K562 (cell line): ENCODE results near the gene ARR3. TPM values are rescaled to one million over a fixed set of nuclear protein-coding genes. Genes with fewer than 3 reads are reported as not detected.

Experiments used
- ATAC-seq: fragments of 200-7000 bp; cut with Tn5 transposase; 3 replicates; pipeline ENCODE4 v1.9.1; 2020; ENCODE audit warnings: moderate library complexity
- BruUV-seq: library from RNA; stranded (reverse); fragments of 400-500 nt; replicated peaks from 2 replicates; lab custom pipeline; 2021; lab: Mats Ljungman, UMichigan
- CTCF ChIA-PET: fragments of 300-600 bp; formaldehyde crosslinking; extraction: SDS; loops from one replicate; lab custom pipeline; 2021; ENCODE audit warnings: low intra/inter-chr PET ratio; lab: Yijun Ruan, JAX
- POLR2A ChIA-PET: fragments of 300-600, 350-650 bp; sonication (Branson Sonifier 250); formaldehyde crosslinking; extraction: SDS; loops from one replicate; lab custom pipeline; 2021; ENCODE audit warnings: antibody characterized with exemption, inconsistent platforms; lab: Yijun Ruan, JAX
- DNase-seq, 4 experiments: peaks; one replicate each; pipeline versions ENCODE4 v3.0.0 to v3.0.0-alpha.2; 2011 to 2018; ENCODE audit warnings: low spot score in 3 of 4, mixed read lengths in 3 of 4; ENCODE audit errors: extremely low read depth in 1 of 4
- FAIRE-seq: peaks from 2 replicates; lab custom pipeline; 2011; peaks lifted over from hg19 to GRCh38; lab: Jason Lieb, UNC
- H2AFZ ChIP-seq: 2 replicates; pipeline ENCODE4 v1.6.0; 2011; ENCODE audit warnings: low read depth, low read length, control low read depth, inconsistent platforms
- H3K27ac ChIP-seq: fragments of 200-600 bp; 3 replicates; pipeline ENCODE4 v1.8.0; 2011; ENCODE audit warnings: low read depth, mild to moderate bottlenecking, control low read depth, inconsistent platforms, low read length, moderate library complexity, mixed read lengths; ENCODE audit errors: extremely low read depth
- H3K27me3 ChIP-seq, 2 experiments: fragments of 300-600 bp in 1 of 2; 2 replicates in 1 of 2; 3 replicates in 1 of 2; pipeline versions ENCODE4 v1.6.0 to v1.8.0; 2011; ENCODE audit warnings: inconsistent platforms in 2 of 2, low read length in 2 of 2, mild to moderate bottlenecking in 1 of 2, mixed read lengths in 1 of 2, moderate library complexity in 1 of 2; ENCODE audit not compliant: control insufficient read depth in 2 of 2, insufficient read depth in 2 of 2
- H3K36me3 ChIP-seq: fragments of 300-600 bp; 3 replicates; pipeline ENCODE4 v1.8.0; 2011; ENCODE audit warnings: mild to moderate bottlenecking, low read length, inconsistent platforms; ENCODE audit not compliant: control insufficient read depth, insufficient read depth
- H3K4me1 ChIP-seq, 2 experiments: fragments of 200-600 bp in 1 of 2; replicated peaks in 1 of 2; 2 replicates in 1 of 2; 3 replicates in 1 of 2; pipeline versions ENCODE4 v1.5.1 to v1.8.0; 2011; ENCODE audit warnings: inconsistent platforms in 2 of 2, low read length in 2 of 2, mild to moderate bottlenecking in 1 of 2, mixed read lengths in 1 of 2, moderate library complexity in 1 of 2; ENCODE audit not compliant: control insufficient read depth in 2 of 2, insufficient read depth in 2 of 2
- H3K4me2 ChIP-seq: 2 replicates; pipeline ENCODE4 v1.6.1; 2011; ENCODE audit warnings: low read length, control low read depth, inconsistent platforms, mixed read lengths; ENCODE audit not compliant: insufficient read depth
- H3K4me3 ChIP-seq: fragments of 200-600 bp; sonication (generic), shearing (Covaris generic); 2 replicates; pipeline ENCODE4 v1.5.1; 2016; ENCODE audit warnings: control low read depth, inconsistent platforms
- H3K79me2 ChIP-seq: fragments of 200-600 bp; 3 replicates; pipeline ENCODE4 v1.8.0; 2011; ENCODE audit warnings: low read length, inconsistent platforms; ENCODE audit not compliant: control insufficient read depth, insufficient read depth
- H3K9ac ChIP-seq, 2 experiments: 2 replicates each; pipeline versions ENCODE4 v1.6.0 to v1.6.1; 2011; ENCODE audit warnings: low read depth in 2 of 2, low read length in 2 of 2, control low read depth in 1 of 2, inconsistent platforms in 1 of 2, mild to moderate bottlenecking in 1 of 2, mixed read lengths in 1 of 2; ENCODE audit not compliant: insufficient read depth in 1 of 2
- H3K9me1 ChIP-seq: one replicate; pipeline ENCODE4 v1.6.0; 2011; ENCODE audit warnings: inconsistent platforms, mild to moderate bottlenecking, low read length, moderate library complexity; ENCODE audit not compliant: control insufficient read depth, insufficient read depth
- H3K9me3 ChIP-seq: replicated peaks from 2 replicates; pipeline ENCODE4 v1.5.1; 2011; ENCODE audit warnings: low read depth, low read length, inconsistent platforms; ENCODE audit not compliant: control insufficient read depth, insufficient read depth
- H4K20me1 ChIP-seq: replicated peaks from 2 replicates; pipeline ENCODE4 v1.6.1; 2011; ENCODE audit warnings: low read length, inconsistent platforms, mixed read lengths; ENCODE audit not compliant: control insufficient read depth, insufficient read depth
- ATF1 ChIP-seq, 2 experiments: fragments of 450-650 bp in 1 of 2; IDR thresholded peaks; 2 replicates each; pipeline ENCODE4 v1.6.1; 2016; ENCODE audit warnings: missing compliant biosample characterization in 1 of 2, missing genetic modification characterization in 1 of 2
- CREM ChIP-seq: IDR thresholded peaks from 2 replicates; pipeline ENCODE4 v1.6.1; 2014; ENCODE audit warnings: antibody characterized with exemption, low read depth
- FOXM1 ChIP-seq, 2 experiments: fragments of 450-650 bp in 1 of 2; sonication (generic) in 1 of 2; formaldehyde crosslinking in 1 of 2; IDR thresholded peaks; 2 replicates each; pipeline versions ENCODE4 v1.6.1 to v1.9.0; 2017 to 2022; ENCODE audit warnings: low read depth in 2 of 2, mild to moderate bottlenecking in 2 of 2, missing genetic modification reagents in 1 of 2, moderate library complexity in 1 of 2
- GATAD2B ChIP-seq: fragments of 450-650 bp; IDR thresholded peaks from 2 replicates; pipeline ENCODE4 v1.6.1; 2017; ENCODE audit warnings: mild to moderate bottlenecking, borderline replicate concordance
- JUND ChIP-seq, 2 experiments: IDR thresholded peaks; 2 replicates in 1 of 2; 3 replicates in 1 of 2; pipeline ENCODE4 v1.6.1; 2011; ENCODE audit warnings: borderline replicate concordance in 2 of 2, low read depth in 2 of 2, low read length in 2 of 2, improper control_type of control experiment in 1 of 2, missing biosample characterization in 1 of 2, missing genetic modification characterization in 1 of 2, missing genetic modification reagents in 1 of 2
- NFYB ChIP-seq: IDR thresholded peaks from 2 replicates; pipeline ENCODE4 v1.6.1; 2011; ENCODE audit warnings: mild to moderate bottlenecking, moderate library complexity; ENCODE audit not compliant: insufficient read length; ENCODE audit errors: extremely low read depth
- NRF1 ChIP-seq, 2 experiments: fragments of 450-650 bp; IDR thresholded peaks in 1 of 2; conservative IDR thresholded peaks in 1 of 2; 2 replicates each; pipeline ENCODE4 v1.6.1; 2014; ENCODE audit warnings: mild to moderate bottlenecking in 2 of 2
- PHF21A ChIP-seq: fragments of 450-650 bp; IDR thresholded peaks from 2 replicates; pipeline ENCODE4 v1.6.1; 2017; ENCODE audit warnings: low read depth, borderline replicate concordance
- SUPT5H ChIP-seq: fragments of 450-650 bp; IDR thresholded peaks from 2 replicates; pipeline ENCODE4 v1.6.1; 2016
- TAF9B ChIP-seq: fragments of 450-650 bp; IDR thresholded peaks from 2 replicates; pipeline ENCODE4 v1.6.1; 2018; ENCODE audit warnings: mild to moderate bottlenecking; ENCODE audit not compliant: partially characterized antibody
- TBL1XR1 ChIP-seq, 2 experiments: IDR thresholded peaks; 2 replicates each; pipeline ENCODE4 v1.6.1; 2012; ENCODE audit warnings: improper control_type of control experiment in 2 of 2, low read length in 2 of 2, mild to moderate bottlenecking in 1 of 2
- WGBS: fragments of 100-300 bp; shearing (Covaris generic); methylation state at CpG from one replicate; pipeline ENCODE4 v1.1.6; 2016; ENCODE audit warnings: low coverage, mixed read lengths; ENCODE audit not compliant: insufficient coverage; ENCODE audit errors: missing lambda C conversion rate; 5-methylcytosine and 5-hydroxymethylcytosine counted together
- in situ Hi-C: fragments of 300-500 bp; cut with MboI; formaldehyde crosslinking; loops from 4 replicates; pipeline ENCODE4 v1.15.0; 2018; ENCODE audit warnings: inconsistent platforms, mixed read lengths
- intact Hi-C: fragments of 100-400 bp; cut with micrococcal nuclease; formaldehyde crosslinking; loops from 2 replicates; pipeline ENCODE4 v1.14.2; 2022
- polyA plus RNA-seq, 8 experiments: library from polyadenylated mRNA; depleted of rRNA in 4 of 8; stranded (reverse) in 5 of 8; unstranded in 3 of 8; fragments of >200 nt; fragmentation: Nextera tagmentation in 2 of 8; fragmentation: Illumina TruSeq in 1 of 8; extraction: Ambion mirVana in 2 of 8; extraction: Trizol in 1 of 8; gene quantifications; 2 replicates each; pipeline versions ENCODE4 v1.2.1 to v1.2.3, GENCODE V29; 2011 to 2014; ENCODE audit warnings: inconsistent platforms in 1 of 8, missing spikeins in 1 of 8
- total RNA-seq, 7 experiments: library from RNA; depleted of rRNA in 6 of 7; stranded (reverse); fragments of >200 nt in 6 of 7; fragmentation: Illumina TruSeq in 2 of 7; extraction: Trizol in 2 of 7; gene quantifications; 2 replicates each; pipeline versions ENCODE4 v1.2.1 to v1.2.3, GENCODE V29; 2011 to 2021; ENCODE audit warnings: low replicate concordance in 1 of 7
- TF ChIP-seq, protein P1 (sequence below): fragments of 450-650 bp; IDR thresholded peaks from 2 replicates; pipeline ENCODE4 v1.6.1; 2016; ENCODE audit warnings: antibody characterized with exemption
- TF ChIP-seq, protein P2 (sequence below): sonication (generic); formaldehyde crosslinking; IDR thresholded peaks from 2 replicates; pipeline ENCODE4 v1.8.0; 2022; ENCODE audit warnings: mild to moderate bottlenecking, missing genetic modification reagents
- TF ChIP-seq, protein P3 (sequence below): fragments of 450-650 bp; IDR thresholded peaks from 2 replicates; pipeline ENCODE4 v1.6.1; 2016; ENCODE audit warnings: mild to moderate bottlenecking

The ARR3 gene
- total and polyA plus RNA-seq, 9 of the 15 experiments (the other 6 are each of a cell fraction or from before 2014, with no cell fraction given): not detected

DNA sequence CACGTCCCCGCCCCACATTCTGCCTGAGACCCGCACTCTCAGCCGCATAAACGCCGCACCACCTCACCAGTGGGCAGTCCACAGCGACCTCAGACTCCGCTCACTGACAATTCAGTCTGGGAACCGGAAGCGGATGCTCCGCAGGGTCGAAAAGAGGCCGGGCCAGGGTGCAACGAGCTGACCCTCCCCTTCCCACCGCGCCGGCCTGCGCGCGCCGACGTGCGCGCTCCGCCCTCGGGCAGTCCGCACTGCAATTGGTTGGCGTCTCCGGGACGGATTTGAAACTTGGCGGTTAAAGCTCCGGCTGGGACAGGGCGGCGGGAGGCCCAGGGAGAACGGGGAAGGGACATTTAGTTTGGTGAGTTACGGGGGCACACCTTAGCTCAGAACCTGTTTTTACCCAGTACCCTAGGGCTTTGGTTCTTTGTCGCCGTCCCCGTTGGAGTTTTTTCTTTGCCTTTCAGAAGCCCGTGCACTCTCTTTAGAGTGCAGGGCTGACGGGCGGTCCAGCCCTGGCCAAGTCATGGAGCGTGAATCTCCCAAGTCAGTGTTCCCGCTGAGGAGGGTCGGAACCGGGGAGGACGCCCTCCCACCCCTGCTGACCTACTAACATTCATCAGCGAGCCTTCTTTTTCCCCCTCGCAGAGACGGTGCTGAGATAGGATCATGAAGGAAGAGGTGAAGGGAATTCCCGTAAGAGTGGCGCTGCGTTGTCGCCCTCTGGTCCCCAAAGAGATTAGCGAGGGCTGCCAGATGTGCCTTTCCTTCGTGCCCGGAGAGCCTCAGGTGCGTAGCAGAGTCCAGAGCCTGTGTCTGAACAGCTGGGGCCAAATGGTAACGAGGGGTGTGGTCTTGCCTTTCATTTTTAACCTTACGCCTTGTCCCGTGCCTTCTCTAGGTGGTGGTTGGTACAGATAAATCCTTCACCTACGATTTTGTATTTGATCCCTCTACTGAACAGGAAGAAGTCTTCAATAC, 21.9 kb downstream of the ARR3 start, which contains the start of the genes KIF4A and PDZD11:
Gene KIF4A (plus strand): TSS at position 312 of the 978 bp plus-strand sequence. CDS start 355 bp downstream, at position 667.
Gene PDZD11 (minus strand): TSS at position 135 of the 978 bp plus-strand sequence. CDS start 586 bp downstream, outside the sequence.
- H3K4me3 ChIP-seq: peak within 1 kb of the TSS; percentile 78
- peak within 1 kb of the TSS; percentile 91 to 96 for H3K9ac ChIP-seq
- BruUV-seq: TSS peak; percentile 64
- H3K36me3 ChIP-seq: peaks cover 45% of the 10 kb centered on the region
- POLR2A ChIA-PET: interaction anchor here (0.6 to 1.6 kb wide), 3 partner anchors 10 to 66 kb away, joined by 3 to 13 read pairs (median 8); no protein-coding TSS in a partner anchor
- H3K27me3 ChIP-seq: no peaks in the 10 kb centered on the region
- CTCF ChIA-PET: no interaction called here
- H3K27ac ChIP-seq: peak within 1 kb of the TSS; percentile 91
- intact Hi-C loops: no loop called here
- in situ Hi-C loops: no loop called here
- H4K20me1 ChIP-seq: no peaks in the 10 kb centered on the region
- peak; percentile 92 for FAIRE-seq
- under 1% methylated on average over 41 of the region's 62 CpGs for WGBS
- peaks cover 44% of the 10 kb centered on the region for H3K79me2 ChIP-seq
- no peaks in the 10 kb centered on the region; a peak in 1 of 5 replicates for H3K4me1 ChIP-seq
- ATAC-seq: peak; percentile 100
- peak within 1 kb of the TSS; percentile 79 for H2AFZ ChIP-seq
- no peaks in the 10 kb centered on the region for H3K9me1 ChIP-seq
- H3K4me2 ChIP-seq: peak within 1 kb of the TSS; percentile 82
- no peaks in the 10 kb centered on the region for H3K9me3 ChIP-seq
- DNase-seq: peak; percentile 89 to 95 (median 91)
- TF ChIP-seq ATF1 (CRISPR knock-in tag; IDR thresholded peaks at IDR 0.05): no peak
- TF ChIP-seq ATF1 (tag; IDR thresholded peaks at IDR 0.05): peak; percentile 71
- TF ChIP-seq CREM: peak; percentile 60
- 0 out of 2 replicates have a peak, but pooled peaks have one; percentile 19 for TF ChIP-seq JUND (IDR thresholded peaks at IDR 0.05; ENCODE audit: borderline replicate concordance, low read depth, low read length)
- no peak; the same call in 2 of the 3 replicates for TF ChIP-seq JUND (tag; IDR thresholded peaks at IDR 0.05; ENCODE audit: borderline replicate concordance, low read depth, low read length)
- TF ChIP-seq FOXM1 (IDR thresholded peaks at IDR 0.05; ENCODE audit: low read depth): peak; percentile 96
- no peak for TF ChIP-seq FOXM1 (CRISPR knock-in tag; IDR thresholded peaks at IDR 0.05; ENCODE audit: low read depth)
- 0 out of 4 replicates have a peak, but pooled peaks of 1 of the 2 experiments have one; percentile 11 for TF ChIP-seq TBL1XR1 (IDR thresholded peaks at IDR 0.05; ENCODE audit: low read length in 2 of 2)
- TF ChIP-seq NRF1 (conservative IDR thresholded peaks at IDR 0.05 in 1 of 2, IDR thresholded peaks at IDR 0.05 in 1 of 2): peak; percentile 95 to 96
- peak; percentile 4; the same call in 1 of the 2 replicates for TF ChIP-seq PHF21A
- TF ChIP-seq, protein P1, sequence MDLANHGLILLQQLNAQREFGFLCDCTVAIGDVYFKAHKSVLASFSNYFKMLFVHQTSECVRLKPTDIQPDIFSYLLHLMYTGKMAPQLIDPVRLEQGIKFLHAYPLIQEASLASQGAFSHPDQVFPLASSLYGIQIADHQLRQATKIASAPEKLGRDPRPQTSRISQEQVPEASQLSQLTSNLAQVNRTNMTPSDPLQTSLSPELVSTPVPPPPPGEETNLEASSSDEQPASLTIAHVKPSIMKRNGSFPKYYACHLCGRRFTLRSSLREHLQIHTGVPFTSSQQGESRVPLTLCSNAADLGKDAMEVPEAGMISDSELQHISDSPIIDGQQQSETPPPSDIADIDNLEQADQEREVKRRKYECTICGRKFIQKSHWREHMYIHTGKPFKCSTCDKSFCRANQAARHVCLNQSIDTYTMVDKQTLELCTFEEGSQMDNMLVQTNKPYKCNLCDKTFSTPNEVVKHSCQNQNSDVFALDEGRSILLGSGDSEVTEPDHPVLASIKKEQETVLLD: peak; percentile 61; the same call in 1 of the 2 replicates
- TF ChIP-seq SUPT5H: peak; percentile 83
- peak; percentile 54 for TF ChIP-seq TAF9B
- TF ChIP-seq, protein P2, sequence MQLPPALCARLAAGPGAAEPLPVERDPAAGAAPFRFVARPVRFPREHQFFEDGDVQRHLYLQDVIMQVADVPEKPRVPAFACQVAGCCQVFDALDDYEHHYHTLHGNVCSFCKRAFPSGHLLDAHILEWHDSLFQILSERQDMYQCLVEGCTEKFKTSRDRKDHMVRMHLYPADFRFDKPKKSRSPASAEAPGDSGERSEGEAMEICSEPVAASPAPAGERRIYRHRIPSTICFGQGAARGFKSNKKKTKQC (CRISPR knock-in tag): no peak
- peak; percentile 13; the same call in 1 of the 2 replicates for TF ChIP-seq GATAD2B
- peak; percentile 50 for TF ChIP-seq NFYB
- TF ChIP-seq, protein P3, sequence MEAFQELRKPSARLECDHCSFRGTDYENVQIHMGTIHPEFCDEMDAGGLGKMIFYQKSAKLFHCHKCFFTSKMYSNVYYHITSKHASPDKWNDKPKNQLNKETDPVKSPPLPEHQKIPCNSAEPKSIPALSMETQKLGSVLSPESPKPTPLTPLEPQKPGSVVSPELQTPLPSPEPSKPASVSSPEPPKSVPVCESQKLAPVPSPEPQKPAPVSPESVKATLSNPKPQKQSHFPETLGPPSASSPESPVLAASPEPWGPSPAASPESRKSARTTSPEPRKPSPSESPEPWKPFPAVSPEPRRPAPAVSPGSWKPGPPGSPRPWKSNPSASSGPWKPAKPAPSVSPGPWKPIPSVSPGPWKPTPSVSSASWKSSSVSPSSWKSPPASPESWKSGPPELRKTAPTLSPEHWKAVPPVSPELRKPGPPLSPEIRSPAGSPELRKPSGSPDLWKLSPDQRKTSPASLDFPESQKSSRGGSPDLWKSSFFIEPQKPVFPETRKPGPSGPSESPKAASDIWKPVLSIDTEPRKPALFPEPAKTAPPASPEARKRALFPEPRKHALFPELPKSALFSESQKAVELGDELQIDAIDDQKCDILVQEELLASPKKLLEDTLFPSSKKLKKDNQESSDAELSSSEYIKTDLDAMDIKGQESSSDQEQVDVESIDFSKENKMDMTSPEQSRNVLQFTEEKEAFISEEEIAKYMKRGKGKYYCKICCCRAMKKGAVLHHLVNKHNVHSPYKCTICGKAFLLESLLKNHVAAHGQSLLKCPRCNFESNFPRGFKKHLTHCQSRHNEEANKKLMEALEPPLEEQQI: no peak
